T-helper 1 cell (primary cell): Measurements from ENCODE around the gene DPPA4.

Experiments
- DNase-seq, 5 donors: peaks; one replicate each; pipeline ENCODE4 v3.0.0-alpha.2; 2012 to 2020

Gene DPPA4

DNA sequence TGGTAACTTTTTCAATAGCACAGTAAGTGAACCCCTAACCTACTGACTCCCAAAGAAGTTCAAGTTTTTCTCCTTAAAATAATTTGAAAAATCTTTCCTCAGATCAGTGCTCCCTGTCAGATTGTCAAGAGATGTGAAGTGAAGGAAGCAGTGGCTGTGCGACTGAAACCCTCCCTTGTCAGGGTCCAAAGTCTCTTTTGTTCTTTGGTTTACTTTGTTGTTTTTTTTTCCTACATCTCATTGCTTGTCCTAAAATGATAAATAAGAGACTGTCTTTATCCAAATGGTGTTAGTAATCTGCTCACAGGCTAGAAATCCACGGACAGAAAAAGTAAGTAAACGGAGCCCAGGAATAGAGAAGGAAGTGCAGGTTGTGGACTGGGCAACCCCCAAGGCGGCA is 976 bp upstream of the DPPA4 start:
- no peak for DNase-seq

DNA sequence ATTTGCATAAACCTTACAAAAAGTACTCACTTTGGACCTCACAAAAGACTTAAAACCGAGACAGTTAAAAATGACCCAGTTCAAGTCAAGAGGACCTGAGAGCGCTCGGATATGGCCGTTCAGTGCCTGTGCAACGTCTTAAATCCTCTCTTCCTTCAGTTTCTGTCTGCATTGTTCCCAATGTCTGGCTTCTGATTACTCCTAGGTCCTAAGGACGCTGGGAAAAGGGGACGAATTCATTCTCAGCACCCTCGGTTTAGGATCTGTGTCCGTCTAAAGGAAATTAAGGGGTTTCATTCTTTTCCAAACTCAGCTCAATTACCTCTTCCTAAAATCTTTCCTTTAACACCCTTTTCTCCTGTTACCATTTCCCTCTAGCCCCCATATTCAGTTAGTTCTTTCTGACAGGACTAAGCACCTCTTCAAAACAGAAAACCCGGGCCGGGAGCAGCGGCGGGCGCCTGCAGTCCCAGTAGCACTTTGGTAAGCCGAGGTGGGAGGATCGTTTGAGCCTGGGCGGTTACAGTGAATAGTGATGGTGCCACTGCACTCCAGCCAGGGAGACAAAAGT is 970 bp downstream of the DPPA4 start:
- no peak for DNase-seq

DNA sequence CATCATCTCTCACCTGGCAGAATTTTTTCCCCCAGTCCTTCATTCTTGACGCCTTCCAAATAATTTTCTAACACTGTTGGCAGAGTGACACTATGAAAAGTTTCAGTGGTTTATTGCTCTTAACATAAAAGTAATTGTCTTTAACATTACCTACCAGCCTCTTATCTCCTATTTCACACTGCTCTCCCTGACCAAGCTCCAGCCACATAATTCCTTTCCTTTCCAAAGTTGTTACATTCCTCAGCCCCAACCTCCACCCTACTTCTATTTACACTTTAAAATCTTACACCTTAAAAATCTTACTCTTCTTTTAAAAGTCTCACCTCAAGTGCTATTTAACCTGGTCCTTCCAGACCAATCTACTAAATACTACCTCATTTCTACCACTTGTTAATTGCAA is 2.8 kb downstream of the DPPA4 start:
- DNase-seq = no peak

DNA sequence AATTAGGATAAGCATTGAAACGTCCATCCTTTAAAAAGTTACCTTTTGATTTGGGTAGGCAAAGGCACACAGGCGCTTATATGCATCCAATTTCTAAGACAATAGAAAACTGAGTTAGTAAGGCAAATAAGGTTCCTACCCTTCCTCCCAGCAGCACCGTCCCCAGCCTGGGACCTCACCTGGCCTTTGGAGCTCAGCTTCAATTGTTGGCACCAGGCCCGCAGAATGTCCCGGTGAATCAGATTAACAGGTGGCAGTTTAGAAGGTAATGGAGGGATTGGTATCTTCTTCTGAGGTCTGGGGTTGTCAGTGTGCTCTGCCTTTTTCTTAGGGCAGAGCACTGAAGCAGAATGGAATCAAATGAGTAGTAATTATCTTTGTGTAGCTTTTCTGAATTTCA is 5.7 kb downstream of the DPPA4 start:
- DNase-seq = no peak

DNA sequence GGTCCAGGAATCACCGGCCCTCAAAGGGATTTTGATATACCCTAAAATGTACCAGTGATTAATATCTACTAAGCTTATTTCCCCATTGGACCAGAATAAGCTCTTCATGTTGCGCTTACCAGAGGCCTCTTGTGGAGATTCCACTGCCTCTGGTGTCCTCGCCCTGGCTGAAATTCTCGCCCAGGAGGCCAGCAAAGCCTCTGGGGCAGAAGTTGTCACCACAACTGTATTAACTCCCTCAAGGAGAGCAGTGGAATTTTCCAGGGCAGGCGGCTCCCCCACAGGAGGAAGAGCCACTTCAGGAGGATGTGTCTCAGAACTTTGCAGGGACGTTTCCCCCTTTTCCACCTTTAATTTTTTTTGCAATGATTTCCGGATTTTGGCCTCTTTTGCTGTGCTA is 6.9 kb downstream of the DPPA4 start:
- DNase-seq = no peak

DNA sequence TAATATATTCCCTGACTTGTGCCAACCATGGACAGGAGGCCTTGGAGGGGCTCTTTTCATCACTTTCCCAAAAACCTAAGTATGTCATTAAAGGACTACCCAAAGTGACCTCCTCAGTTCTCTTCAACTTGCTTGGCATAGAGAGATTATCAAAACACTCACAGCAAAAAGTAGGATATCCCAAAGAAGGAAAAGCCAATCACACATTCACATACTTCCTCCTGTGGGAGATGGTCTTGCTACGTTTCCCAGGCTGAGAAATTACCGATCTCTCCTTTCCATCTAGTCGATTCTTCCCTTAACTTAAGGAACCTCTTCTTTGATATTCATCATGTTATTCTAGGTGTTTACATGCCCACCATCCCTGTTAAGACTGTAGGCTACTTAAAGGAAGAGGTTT is 9.1 kb downstream of the DPPA4 start:
- DNase-seq = no peak

DNA sequence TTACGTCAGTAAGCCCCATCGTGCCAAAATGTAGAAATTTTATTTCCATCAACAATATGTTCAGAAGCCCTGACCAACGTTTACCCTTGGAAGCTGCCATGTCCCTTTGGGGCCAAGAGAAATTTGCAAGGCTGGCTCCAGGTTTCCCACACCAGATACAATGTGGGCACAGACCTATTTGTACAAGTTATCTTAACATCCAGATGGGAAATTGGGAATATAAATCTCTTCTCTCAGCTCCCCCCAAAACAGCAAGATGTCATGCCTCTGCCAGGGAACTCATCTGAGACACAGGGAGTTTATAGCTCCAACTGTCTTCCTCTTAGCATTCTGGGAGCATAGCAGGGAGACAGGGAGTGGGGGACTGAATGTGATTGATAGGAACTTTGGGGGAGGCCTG is 11.7 kb downstream of the DPPA4 start:
- no peak for DNase-seq

DNA sequence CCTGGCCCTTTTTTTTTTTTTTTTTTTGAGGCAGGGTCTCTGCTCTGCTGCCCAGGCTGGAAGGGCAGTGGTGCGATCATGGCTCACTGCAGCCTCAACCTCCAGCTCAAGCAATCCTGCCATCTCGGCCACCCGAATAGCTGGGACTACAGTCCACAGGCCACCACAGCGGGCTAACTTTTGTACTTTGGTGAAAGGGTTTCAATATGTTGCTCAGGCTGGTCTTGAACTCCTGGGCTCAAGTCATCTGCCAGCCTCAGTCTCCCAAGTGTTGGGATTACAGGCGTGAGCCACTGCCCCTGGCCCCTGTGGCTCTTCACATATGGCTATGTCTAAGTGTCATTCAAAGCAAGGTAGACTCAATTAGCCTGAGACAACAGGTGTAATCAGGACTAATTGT is 12.2 kb downstream of the DPPA4 start:
- no peak for DNase-seq

DNA sequence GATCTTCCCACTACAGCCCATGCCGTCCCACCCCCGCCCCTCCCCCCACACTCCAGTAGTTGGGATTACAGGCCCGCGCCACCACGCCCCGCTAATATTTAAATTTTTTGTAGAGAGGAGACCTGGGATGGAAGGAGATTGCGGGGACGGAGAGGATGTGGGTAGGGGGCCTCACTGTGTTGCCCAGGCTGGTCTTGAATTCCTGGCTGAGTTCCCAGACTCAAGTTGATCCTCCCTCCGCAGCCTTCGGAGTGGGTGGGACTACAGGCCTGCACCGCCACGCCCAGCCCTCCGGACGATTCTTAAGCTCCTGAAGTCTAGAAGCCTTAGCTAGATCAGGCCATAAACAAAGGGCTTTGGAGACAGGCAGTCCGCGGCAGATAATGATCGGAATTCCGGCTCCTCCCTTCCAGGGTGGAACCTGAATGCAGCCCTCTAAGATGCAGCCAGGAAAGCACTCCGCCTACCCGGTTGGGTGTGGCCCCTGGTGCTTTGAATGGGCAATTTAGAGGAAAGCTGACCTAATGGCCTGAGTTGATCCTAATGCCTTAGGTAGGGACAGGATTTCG is 21.1 kb downstream of the DPPA4 start, which contains the start of gene DPPA2:
TSS of gene DPPA2 (minus strand) at position 356 of the 569 bp plus-strand sequence. CDS start 1,975 bp downstream, outside the sequence.
- no peak for DNase-seq

DNA sequence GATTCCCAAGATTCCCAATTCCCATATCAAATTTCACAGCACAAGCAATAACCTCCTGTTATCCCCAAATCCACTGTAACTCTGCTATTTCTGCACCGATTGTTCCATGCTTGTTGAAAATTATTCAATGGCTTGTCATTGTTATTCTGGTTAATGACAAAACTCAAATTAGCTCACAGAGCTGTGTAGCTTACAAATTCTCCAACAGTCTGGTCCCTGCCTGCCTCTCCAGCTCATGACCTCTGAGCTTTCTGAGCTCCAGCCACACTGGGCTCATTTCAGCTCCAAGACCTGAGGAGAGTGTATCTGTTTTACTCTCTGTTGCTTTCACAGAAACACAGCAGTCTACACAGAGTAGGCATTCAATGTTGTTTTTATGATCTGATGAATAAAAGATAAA is 24.3 kb downstream of the DPPA4 start:
- DNase-seq = no peak

DNA sequence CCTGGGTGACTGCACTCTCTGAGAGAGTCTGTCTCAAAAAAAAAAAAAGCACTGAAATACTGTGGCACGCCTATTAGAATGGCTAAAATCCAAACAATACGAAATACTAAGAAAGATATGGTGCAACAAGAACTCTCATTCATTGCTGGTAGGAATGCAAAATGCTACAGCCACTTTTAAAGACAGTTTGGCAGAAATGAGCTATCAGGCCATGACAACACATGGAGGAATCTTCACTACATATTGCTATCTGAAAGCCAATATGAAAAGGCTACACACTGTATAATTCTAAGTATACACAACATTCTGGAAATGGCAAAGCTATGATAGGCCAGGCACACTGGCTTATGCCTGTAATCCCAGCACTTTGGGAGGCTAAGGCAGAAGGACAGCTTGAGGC is 39.9 kb downstream of the DPPA4 start:
- no peak for DNase-seq

DNA sequence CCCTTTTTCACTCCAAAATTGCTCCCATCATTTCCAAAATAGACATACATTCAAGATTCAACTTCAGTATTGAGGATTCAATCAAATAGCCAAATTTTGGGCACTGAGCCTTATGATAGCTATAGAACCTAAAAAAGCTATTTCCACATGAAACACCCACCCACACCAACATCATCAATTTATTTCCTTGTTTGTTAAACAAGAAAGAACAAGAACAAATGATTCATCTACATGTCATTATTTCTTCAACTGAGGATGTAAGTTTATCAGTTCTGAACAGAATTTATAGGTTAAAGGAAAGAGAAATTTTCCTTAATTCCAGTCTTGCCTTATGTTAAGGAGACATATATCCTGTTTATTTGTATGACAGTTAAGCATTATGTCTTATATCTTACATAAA is 53.3 kb downstream of the DPPA4 start:
- DNase-seq = no peak

DNA sequence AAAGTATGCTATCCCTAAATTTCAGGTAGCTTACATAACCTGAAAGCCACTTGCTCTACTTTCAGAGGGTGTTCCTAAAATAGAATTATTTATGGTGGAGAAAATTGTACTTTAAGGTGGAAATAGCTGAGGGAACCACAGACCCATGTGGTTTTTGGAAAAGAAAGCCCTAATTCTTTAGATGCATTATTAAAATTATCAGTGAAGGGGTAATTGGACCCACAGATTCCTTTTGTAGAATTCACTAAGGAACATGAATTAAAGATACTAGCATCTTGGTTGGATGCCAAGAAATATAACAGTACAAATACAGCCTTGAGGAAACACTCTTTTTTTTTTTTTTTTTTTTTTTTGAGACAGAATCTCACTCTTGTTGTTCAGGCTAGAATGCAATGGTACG is 58.8 kb downstream of the DPPA4 start:
- no peak for DNase-seq

DNA sequence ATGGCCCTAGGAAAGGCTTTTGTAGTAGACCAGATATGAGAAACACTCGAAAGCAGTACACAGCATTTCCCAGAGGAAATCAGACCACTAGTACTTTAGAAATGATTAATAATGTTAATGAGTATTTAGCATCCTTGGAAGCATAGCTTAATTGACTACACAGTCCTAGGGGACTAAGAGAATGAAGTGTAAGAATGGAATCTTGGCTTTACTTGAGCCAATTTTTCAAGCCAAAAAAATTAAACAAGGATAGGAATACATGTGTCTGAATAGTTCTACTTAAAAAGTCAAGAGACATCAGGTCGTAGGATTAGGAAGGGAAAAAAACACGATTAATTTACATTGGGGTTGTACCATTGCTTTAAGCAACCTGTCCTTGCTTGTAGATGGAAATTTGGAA is 59.2 kb downstream of the DPPA4 start:
- no peak for DNase-seq
